GM19452 (cell line): ENCODE results near the gene C19orf85.

Source experiments
- ATAC-seq: cut with Tn5 transposase; IDR thresholded peaks from one replicate; pipeline ENCODE4 v1.9.1; 2021; ENCODE audit not compliant: unreplicated experiment

C19orf85 gene

GRCh38 chr19:55489711-55490477, 25.3 kb upstream of the C19orf85 start:
- no peak for ATAC-seq

- ATAC-seq: no peak
Observed at GRCh38 chr19:55488986-55489710, 24.6 kb upstream of the C19orf85 start.

DNA sequence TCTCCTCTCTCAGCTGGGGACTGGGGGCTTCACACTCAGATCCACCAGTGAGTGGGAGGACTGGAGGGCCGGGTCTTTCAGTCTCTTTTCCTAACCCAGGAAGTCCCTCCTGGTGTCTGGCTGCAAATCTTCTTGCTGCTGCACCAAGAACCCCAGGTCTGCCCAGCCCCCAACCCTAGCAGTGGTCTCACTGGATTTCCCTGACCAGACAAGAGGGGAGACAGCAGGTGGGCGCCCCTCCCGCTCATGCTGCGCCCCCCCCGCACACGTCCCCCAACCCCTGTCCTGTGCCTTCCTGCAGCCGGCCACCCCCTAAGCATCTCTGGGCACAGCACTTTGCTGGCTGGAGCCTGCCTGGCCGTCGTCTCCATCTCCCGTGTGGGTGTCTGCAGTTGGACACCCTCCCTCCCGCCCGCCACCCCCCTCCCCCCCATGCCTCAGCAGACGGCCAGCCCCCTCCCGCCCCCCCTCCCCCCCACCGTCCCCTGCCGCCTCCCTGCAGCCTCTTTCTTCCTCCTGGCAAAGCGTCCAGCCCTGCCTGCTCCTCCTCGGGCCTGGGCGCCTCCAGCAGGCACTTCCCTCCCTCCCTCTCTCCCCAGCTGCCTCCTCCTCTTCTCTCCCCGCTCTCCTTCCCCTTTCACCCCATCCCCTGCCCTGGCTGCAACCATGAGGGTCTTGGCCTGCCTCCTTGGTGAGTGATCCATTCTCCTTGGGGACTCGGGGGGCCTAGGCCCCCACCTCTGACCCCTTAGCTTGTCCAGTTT, 23.6 kb upstream of the C19orf85 start, which contains the start of gene SSC5D:
Gene SSC5D (plus strand): TSS at position 513 of the 764 bp plus-strand sequence. CDS start 154 bp downstream, at position 667.
- ATAC-seq: no peak

- no peak for ATAC-seq
Observed at GRCh38 chr19:55486971-55487923, 22.7 kb upstream of the C19orf85 start.

- no peak for ATAC-seq
Observed at GRCh38 chr19:55486043-55486970, 21.8 kb upstream of the C19orf85 start.

GRCh38 chr19:55485439-55486011, 21.0 kb upstream of the C19orf85 start:
- ATAC-seq: no peak

- ATAC-seq: no peak
Observed at GRCh38 chr19:55484593-55485438, 20.3 kb upstream of the C19orf85 start, which contains the start of gene NAT14. Gene NAT14 (plus strand): TSS chr19:55485188. CDS start chr19:55485709, 521 bp downstream.

DNA sequence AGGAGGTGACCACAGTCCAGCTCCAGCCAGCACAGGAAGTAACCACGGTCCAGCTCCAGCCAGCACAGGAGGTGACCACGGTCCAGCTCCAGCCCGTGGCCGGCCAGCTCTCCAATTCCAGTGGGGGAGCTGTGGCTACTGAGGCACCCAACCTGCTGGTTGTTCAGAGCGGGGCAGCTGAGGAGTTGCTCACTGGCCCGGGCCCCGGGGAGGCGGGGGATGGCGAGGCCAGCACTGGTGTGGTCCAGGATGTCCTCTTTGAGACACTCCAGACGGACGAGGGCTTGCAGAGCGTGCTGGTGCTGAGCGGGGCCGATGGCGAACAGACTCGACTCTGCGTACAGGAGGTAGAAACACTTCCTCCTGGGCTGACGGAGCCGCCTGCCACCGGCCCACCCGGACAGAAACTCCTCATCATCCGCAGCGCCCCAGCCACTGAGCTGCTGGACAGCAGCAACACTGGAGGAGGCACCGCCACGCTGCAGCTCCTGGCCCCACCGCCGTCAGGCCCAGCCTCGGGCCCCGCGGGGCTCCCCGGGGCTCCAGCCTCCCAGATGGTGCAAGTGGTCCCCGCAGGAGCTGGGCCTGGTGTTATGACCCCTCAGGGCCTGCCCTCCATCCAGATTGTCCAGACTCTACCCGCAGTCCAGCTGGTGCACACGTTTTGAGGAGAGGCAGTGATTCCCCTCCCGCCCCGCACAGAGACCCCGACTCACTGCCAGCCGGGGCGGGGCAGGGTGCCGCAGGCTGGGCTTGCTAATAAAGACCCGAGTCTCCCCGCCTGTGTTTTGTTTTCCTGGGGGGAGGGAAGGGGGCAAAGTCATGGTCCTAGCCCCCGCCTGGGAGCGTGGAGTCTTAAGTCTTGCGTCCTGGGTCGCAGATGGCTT, 19.4 kb upstream of the C19orf85 start:
- ATAC-seq: no peak

DNA sequence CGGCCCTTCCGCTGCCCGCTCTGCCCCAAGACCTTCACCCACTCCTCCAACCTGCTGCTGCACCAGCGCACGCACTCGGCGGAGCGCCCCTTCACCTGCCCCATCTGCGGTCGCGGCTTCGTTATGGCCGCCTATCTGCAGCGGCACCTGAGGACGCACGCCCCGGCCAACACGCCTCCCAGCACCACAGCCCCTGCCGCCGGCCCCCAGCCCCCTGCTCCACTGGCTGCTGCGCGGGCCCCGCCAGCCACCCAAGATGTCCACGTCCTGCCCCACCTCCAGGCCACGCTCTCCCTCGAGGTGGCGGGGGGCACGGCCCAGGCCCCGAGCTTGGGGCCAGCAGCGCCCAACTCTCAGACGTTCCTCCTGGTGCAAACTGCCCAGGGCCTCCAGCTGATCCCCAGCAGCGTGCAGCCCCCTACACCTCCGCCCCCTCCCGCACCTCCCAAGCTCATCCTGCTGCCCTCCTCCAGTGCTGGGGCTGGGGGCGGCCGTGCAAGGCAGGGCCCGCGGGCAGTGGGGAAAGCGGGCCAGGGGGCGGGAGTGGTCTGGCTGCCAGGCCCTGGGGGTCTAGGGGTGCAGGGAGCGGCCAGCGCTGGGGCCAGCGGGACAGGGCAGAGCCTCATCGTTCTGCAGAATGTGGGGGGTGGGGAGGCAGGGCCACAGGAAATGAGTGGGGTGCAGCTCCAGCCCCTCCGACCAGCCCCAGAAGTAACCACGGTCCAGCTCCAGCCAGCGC, 18.6 kb upstream of the C19orf85 start:
- no peak for ATAC-seq

DNA sequence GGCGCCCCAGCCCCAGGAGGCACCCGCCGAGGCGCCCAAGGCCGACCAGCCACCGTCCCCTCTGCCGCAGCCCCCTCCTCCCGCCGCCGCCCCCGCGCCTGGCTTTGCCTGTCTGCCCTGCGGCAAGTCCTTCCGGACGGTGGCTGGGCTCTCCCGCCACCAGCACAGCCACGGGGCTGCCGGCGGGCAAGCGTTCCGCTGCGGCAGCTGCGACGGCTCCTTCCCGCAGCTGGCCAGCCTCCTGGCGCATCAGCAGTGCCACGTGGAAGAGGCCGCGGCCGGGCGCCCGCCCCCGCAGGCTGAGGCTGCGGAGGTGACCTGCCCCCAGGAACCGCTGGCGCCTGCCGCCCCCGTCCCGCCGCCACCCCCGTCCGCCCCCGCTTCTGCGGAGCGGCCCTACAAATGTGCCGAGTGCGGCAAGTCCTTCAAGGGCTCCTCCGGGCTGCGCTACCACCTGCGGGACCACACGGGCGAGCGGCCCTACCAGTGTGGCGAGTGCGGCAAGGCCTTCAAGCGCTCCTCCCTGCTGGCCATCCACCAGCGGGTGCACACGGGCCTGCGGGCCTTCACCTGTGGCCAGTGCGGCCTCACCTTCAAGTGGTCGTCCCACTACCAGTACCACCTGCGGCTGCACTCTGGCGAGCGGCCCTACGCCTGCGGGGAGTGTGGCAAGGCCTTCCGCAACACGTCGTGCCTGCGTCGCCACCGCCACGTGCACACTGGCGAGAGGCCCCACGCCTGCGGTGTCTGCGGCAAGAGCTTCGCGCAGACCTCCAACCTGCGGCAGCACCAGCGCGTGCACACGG, 17.8 kb upstream of the C19orf85 start:
- no peak for ATAC-seq

GRCh38 chr19:55481794-55482155, 17.2 kb upstream of the C19orf85 start:
- no peak for ATAC-seq

- ATAC-seq: no peak
Observed at GRCh38 chr19:55481148-55481793, 16.7 kb upstream of the C19orf85 start.

DNA sequence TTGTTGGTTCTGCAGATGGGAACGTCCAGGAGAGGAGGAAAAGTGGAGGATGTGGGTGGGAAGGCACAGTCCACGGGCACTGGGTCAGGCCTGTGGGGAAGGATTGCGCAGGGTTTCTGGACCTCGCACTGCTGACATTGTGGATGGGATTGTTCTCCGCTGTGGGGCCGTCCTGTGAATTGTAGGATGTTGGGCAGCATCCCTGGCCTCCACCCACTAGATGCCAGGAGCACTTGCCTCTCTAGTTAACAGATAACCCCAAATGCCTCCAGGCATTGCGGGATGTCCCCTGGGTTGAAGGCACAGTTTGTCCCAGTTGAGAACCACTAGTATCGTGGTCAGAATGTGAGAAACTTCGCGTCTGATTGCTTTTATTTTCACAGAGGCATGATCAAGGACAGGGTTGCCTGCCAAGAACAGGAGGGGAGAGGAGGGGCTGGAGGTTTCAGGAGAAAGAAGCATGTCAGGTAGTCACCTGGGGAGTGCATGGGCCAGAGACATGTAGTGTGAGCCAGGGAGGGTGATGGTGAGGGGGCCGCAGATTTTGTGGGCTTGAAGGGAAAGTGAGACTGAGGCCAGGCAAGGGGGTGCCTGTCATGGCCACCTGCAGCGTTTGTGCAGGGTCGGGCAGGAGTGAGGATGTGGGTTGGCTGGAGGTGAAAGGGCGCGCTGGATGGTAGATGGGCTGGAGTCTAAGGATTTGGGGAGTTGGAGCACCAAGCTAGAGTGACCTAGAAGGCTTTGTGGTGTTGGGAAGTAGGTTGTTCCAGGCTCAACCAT, 15.1 kb upstream of the C19orf85 start:
- no peak for ATAC-seq

GRCh38 chr19:55479045-55479444, 14.5 kb upstream of the C19orf85 start:
- ATAC-seq: no peak
